NCI-H1694 (cell line): Measurements from ENCODE around the gene SYT15.

Source experiments
- DNase-seq: peaks from one replicate; lab custom pipeline; 2025; lab: John Stamatoyannopoulos, UW

Gene SYT15

DNA sequence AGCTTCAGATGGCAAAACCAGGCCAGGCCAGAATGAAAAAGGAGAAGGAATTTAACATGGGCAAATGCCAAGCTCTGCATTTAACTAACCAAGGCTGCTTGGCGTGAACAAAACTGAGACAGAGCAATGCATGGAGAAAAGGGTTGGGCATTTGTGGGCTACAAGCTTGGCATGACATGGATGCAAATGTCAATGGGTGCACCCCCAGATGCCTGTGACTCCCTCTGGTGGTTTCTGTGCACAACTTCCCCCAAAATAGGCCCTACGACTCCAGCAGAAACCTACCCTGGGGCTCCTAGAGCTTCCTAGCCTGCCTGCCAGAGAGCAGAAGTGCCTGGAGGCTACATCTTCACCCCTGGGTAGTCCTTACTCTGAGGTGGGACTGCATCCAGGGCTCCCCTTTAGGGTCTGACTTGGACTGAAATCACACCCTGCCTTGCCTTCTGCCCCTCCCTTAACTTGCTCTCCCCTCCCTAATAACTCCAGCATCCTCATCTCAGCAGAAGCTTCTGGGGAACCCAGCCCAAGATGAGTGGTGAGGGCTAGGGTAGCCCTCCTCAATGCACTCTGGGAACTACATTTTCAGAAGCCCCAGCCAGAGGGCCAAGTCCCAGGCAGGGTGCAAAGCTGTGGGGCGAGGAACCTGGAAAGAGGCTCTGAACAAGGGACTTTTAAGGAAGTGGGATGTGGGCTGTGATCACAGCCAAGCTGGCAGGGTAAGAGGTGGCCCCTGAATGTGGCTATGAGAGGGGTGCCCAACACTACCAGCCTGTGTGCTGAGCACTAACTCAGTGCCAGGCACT is 33.7 kb upstream of the SYT15 start:
- no peak for DNase-seq

DNA sequence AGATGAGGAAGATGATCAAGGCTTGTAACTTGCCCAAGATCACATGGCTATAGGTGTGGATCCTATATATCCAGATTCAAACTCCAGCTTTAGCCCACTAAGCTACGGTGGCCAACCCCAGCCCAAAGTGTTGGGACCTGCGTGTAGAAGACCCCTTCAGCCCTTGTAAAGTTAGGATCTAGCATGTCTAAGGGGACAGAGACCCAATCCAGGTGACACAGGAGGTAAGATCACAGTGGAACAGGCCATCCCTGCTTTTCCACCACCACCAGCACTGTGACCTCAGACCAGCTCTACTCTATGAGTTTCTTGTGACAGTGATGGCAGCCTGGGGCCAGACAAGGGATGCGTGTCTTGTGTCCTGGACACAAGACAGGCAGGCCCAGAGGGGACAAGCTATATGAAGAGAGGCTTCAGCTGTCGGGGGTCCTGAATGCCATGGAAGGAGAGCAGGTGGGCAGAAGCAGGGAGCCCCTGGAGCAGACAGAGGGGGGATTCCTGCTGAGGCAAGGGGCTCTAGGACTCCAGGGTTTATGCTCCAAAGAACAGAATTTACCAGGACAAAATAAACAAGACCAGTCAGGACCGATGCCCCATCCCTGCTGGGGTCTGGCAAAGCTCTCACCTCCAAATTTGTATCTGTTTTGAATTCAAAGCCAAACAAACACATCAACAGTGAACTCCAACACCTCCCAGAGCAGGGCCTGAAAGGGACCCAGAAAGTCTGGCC is 32.9 kb upstream of the SYT15 start:
- no peak for DNase-seq

DNA sequence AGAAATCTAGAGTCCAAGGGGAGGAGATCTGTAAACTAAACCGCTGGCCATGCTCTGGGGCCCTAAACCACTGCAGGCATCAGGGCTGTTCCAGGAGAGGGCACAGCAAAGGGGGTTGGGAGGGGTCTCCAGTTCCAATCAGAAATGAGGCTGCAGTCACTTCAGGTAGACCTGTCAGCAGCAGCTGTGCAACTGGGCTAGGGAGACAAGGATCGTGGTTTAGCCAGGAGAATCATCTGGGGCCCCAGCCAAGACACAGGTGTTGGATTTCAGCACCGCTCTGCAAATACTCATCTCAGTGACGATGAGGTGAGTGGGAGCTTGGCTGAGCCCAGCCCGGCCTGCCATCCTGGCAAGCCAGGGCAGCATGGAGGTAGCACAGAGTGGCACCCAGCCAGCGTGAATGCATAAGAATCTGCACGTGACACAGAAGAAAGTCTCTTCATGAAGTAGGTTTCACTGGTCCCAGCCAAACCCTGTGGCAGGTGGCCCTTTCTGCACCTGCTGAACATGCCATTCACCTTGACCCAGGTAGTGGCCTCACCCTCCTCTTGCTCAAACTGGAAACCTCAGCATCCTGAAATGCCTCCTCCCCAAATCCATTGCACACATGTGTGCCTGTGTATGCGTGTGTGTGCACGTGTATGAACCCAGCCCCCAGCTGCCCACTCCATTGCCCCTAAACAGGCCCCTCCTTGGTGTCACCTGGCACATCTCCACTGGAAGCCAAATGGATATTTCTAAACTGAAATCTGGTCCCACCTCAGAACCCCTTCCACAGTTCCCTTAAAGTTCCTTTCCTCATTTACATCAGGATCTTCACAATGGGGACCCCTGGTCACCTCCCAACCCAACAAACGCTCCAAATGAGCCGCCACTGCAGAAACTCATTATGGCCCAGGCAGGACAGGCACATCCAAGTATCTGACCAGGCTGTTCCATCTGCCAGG is 32.1 kb upstream of the SYT15 start:
- no peak for DNase-seq

DNA sequence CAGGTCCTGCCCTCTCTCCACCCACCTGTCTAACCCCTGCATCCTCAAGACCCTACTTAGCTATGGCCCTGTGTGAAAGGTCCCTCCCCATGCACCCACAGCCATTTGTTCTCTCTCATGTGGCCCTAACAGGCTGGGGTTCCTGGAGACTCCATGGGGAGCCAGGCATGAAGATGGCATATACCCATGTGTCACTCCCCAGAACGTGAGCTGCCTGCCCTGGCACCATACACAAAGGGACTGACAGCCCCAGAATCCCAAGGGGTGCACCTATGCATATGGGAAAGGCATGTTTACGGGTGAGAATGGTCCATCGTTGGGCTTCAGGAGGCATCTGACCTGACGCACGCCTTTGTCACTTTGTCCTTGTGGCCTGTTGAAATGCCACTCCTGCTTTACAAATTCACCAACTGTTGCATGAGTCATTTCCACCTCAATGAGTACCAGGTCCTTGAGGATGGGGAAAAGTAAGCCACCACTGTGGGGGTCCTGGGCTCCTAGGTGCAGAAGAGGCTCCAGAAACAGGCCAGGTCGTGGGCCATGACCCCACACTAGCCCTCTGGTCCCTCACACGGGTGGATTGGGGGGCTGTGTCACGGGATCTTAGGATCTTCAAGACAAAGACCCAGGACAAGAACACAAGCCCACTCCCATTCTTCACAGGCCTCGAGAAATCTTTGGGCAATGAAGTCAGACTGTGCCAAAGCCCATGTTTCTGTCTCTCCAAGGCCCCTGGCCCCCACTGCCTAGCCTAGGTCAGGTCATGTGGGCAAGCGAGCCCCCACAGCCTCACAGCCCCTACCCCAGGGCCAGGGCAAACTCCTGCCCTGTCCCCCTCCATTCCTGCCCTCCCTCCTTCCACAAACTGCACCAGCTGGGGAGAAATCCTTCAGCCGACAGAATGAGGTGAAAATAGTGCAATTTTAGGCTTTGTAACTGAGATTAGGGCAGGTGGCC is 31.1 kb upstream of the SYT15 start:
- DNase-seq: no peak

DNA sequence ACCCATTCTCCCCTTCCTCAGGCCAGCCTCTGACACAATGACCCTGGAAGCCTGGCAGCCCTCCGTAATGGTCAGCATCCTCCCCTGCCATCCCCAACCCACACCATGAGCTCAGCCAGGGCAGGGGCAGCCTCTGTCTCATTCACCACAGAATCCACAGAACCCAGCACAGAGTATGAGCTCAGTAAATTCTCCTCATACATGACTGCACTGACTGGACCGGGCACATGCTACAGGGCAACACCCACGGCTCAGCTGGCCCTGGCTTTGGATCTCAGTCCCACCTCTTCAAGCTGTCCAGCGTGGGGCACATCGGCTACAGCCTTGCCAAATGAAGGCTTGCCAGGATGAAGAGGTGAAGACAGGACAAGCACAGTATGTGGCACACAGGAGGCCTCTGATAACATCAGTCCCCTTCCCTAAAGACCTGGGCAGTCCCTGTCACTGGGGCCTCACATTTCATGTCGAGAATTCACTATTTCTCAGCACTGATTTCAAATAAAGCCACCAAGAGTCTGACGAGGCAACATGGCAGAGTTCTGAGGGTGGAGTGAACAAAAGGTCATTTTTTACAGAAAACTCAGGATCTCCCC is 30.3 kb upstream of the SYT15 start:
- no peak for DNase-seq

DNA sequence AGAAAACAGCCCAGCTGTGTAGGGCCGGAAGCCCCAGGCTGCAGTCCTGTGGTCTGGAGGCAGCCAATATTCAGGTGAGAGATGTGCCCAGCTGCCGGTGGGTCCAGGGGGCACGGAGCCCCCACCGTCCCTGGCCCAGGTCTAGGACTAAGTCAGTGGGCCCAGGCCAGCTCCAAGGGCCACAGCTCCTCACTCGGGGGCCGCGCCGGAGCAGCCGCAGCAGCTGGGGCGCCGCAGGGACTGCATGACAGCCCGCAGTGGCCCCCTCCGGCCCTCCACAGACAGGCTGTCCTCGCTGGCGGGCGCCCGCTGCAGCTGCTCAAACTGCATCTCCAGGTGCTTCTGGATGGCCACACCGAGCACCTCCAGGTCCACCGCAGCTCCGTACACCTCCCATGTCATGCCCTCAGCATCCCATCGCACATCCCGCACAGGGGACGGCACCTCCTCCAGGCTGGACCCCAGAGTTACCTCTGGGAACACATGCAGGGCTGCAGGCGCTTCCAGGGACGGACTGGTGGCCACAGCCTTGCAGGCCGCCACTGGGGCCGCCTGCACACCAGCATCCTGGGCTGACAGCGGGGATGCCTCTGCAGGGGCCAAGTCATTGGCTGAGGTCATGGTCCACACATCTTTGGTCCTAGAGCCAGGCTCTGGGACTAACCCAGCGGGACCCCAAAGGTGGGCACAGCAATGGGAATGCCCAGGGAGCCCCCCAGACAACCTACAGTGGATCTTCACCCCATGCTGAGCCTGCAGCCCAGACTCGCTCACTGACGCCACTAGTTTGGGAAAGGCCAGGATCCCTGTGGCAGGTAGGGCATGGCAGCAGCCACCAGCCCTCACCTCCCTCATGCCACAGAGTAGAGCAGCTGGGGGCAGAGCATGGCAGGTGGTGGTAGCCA is 29.5 kb upstream of the SYT15 start:
- no peak for DNase-seq

DNA sequence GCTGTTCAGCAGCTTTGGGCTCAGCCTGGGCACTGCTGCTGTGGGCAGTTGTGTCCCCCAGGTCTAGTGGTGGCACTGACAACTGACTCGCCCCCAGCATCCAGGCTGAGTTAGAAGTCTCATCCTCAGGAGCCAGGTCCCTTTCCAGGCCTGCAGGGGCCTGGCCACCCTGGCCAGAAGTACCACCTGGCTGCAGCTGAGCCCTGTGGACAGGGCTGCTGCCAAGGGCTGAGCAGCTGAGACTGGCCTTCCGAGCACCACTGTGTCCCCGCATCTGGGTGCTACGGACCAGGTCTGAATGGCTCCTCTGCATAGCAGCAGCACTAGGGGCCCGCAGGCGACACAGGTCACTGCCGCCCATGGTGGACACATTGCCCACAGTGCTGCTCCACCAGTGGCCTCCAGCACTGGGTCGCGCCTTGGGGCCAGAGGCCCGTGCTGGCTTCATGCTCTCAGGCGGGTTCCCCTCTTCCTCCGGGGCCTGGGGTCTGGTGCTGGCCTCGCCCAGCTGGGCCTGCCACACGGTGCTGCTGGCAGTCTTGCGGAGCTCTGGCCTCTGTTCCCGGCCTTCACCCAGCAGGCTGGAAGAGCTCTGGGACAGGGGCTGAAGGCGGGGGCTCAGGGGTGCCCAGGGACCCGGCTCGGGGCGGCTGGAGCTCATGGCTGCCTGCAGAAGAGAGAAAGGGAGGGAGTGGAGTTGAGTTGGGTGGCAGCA is 28.7 kb upstream of the SYT15 start:
- DNase-seq: no peak

DNA sequence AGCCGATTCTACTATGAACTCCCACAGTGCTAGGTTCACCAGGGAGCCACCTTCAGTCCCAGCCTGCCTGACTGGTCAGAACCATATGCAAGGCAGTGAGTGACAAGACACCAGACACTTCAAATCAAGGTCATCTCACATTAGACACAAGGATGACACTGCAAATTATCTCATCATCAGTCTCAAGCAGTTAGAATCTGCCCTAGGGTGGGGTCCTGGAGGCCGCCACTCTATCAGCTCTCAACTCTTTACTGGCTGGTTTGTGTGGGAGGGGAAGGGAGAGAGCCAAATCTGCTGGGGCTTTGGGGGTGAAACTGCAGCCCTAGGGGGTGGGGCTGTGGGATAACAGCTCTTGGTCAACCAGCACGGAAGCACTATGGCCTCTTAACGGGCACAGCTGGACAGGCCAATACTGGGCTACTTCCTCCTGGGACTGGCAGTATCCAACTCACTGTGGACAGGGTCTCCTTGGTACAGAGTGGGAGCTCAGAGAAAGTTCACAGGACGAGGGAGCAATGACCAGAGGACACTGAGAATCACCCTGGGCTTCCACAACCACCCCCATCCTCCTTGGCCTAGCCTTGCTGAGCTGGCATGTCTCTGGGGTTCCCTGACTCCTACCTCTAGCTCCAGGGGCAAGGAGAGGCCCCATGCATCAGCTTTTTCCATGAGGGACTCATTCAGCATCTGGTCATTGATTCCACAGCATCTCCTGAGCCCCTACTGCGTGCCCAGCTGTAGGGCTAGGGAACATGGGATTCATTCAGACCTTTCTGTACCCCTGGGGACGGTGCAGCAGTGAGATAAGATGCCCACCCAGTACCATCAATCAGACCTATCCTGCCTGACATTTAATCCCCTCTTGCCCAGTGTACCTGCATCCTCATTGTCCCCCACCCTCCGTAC is 27.9 kb upstream of the SYT15 start:
- no peak for DNase-seq

DNA sequence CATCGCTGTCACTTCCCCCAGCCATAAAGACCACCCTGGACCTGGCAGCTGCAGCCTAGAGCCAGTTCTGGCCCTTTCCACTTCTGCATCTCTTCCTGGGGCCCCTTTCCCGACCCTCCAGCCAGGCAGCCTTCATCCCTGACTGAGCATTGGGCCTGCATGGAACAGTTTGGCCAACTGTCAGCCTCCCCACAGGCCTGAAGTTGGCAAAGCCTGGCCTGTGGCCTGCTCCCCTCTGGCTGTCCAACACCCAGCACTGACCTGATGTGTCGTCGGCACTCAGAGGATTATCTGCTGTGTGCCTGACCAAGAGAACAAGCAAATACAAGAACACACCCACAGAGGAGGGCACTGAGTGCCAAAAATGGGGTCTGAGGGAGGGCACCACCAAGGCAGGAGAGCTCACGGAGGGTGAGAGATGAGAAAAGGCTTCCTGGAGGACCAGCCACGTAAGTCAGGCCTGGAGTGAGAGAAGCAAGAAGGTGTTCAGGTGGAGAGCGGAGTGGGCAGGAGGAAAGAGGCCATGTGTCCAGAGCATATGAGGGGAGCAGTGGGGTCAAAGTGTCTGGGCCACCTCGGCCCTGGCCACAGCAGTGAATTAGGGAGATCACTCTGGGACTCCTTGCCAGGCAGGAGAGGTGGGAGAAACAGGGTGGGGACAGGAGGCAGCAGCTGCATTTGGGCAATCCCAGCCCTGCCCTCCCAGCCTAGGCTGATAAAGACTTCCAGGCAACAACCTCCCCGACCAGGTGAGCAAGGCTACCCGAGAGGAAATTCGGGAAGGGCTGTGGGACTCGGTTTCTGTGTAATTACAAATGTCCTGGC is 27.0 kb upstream of the SYT15 start:
- no peak for DNase-seq

DNA sequence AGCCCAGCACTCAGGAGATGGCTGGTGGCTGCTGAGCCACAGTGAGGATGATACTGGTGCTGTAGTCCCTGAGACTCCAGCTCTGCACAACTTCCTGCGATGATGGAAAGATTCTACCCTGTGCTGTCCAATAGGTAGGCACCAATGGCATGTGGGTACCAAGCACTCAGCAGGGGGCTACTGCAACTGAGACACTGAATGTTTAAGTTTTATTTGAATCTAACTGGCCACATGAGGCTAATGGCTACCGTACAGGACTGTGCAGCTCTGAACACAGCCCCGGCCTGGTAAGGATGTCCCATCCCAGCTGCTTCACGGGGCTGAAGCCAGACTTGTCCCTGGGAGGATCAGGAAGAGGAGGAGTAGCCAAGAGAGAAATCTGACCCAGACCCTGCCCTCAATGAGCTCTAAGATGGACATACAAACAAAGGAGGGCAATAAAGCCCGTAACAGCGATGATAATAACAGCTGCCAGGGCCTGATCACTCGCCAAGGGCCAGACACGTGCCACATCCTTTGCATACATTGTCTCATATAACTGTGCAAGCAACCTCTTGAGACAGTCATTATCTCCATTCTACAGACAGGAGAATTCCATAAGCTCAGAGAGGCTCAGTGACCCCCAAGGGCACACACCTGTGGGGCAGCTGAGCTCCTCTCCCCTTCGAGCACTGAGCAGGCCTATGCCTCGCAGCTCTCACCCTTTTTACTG is 26.2 kb upstream of the SYT15 start:
- no peak for DNase-seq

DNA sequence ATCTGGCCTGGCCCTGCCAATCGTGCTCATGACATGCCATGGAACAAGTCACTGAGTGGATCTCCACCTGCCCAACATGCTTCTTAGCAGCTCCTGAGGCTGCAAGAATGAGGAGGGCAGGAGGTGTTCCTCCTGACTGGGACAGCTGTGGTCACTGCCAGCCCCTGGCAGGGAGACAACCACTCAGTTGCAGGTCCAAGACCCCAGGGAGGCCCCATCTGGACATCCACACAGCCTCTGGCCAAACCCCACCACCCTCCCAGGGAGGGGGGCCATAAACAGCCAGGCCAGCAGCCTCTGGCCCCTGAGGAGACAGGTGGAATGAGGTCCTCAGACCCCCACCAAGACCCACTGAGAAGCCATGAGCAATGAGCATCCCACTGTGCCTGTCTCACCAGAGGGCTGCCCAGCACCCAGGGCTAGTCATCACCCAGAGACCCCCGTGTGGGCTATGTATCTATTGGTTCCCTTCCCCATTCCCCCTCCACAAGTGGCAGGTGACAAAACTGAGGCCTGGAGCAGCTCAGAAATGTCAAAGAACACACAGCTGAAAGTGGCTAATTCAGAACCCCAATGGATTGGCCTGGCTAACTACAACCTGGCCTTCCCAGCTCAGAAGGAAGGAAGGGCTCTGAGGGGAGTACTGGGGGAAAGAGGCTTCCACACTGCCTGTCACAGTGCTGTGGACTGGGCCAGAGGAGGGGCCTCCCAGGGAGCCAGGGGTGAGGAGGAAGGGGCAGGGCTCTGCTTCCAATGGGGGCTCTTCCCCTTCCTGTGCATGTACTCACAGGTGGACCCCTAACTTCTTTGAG is 25.5 kb upstream of the SYT15 start:
- DNase-seq: no peak

DNA sequence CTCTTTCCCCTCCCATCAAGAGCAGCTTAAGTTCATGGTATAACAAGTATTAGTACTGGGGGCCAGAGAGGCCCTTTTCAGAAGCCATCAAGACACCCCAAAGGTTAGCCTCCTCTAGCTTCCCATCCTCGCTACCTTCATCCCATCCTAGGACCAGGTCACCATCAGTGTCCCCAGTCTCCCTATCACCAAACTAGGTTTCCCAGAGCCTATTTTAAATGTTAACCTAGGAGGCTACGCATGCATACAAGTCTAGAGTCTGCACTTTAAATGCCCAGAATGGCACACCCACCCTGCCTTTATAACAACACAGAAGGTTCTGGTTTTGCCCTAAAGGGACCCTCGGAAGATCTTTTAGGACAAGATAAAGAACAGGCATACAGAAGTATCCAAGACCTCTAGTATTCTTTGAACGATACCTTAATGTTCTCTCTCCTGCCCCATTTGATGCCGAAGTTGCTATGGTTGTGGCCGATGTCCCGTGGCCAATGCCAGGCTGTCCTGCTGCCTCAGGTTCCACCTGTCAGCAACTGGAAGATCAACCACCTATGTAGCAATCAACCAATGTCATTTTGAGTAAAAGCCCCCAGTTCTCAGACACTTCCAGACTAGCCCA is 24.7 kb upstream of the SYT15 start:
- no peak for DNase-seq

DNA sequence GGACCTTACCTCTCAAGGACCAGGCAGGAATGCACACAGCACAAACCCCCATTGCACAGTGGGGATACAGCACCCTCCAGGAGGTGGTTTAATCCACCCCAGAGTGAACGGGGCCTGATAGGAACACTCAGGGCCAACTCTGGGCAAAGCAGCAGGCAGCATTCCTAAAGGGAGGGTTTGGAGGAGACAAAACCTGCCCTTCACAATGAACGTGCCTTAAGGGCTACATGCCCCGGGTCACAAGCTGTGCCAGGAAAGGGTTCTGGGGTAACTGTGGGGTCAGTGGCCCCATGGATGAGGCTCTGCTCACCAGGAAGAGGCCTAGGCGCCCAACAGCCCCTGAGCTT is 23.6 kb upstream of the SYT15 start:
- no peak for DNase-seq

DNA sequence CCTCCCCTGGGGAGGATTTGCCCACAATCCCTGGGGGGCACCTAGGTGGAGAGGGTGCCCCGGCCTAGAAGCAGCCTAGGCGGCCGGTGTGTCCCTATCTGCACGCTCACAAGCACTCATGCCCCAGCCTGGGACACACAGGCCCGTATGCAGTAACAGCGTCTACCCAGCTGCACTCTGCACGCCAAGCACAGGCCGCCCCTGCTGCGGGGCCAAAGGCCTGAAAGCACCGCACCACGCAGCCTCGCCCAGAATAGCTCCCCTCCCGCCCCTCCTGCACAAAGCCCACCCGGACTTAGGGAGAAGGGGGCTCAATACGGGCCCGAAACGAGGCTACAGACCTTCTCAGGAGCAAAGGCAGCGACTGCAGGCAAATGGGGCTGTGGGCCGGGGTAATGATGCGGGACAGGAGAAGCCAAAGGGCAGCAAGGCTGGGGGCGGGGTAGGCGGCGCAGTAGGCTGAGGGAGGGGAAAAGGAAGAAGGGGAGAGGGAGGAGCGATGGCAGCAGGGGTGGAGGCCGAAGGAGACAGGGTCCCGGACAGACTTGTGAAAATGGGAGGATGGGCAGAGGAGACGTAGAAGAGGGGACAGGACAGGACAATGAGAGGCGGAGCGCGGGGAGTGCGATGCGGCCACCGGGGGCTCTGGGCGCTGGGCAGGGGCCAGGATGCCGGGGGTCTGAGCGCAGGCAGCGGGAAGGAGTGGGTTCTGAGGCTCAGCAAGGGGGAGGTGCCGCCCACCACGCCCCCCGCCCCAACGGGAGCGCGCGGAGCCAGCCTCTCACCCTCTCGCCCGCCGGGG is 23.0 kb upstream of the SYT15 start:
- DNase-seq: no peak
